T-helper 1 cell treated with Interleukin-12 subunit alpha and Interleukin-12 subunit beta and Interleukin-4 antibody, amounts not matched to agents 30 μg/mL and 1 μg/mL, for 36 hours (primary cell): ENCODE measurements around the gene GBE1.

ENCODE experiments used
- H3K27ac Mint-ChIP-seq: one replicate; pipeline ENCODE4 v1.8.0; 2021; ENCODE audit warnings: mild to moderate bottlenecking, mixed read lengths
- H3K27me3 Mint-ChIP-seq: one replicate; pipeline ENCODE4 v1.8.0; 2021; ENCODE audit warnings: low read depth, mixed read lengths
- H3K36me3 Mint-ChIP-seq: one replicate; pipeline ENCODE4 v1.8.0; 2021; ENCODE audit warnings: low read depth, mixed read lengths
- H3K4me1 Mint-ChIP-seq: one replicate; pipeline ENCODE4 v1.8.0; 2021; ENCODE audit warnings: low read depth, mixed read lengths
- H3K4me3 Mint-ChIP-seq: one replicate; pipeline ENCODE4 v1.8.0; 2021; ENCODE audit warnings: mild to moderate bottlenecking, moderate library complexity, mixed read lengths
- H3K9me3 Mint-ChIP-seq: one replicate; pipeline ENCODE4 v1.8.0; 2021; ENCODE audit warnings: mixed read lengths

GBE1 gene

GRCh38 chr3:81451140-81451539 lies 310.3 kb downstream of the GBE1 start:
- Mint-ChIP-seq H3K4me1 (no peaks in the 10 kb centered on the region), H3K27me3 (no peaks in the 10 kb centered on the region), H3K9me3 (no peaks in the 10 kb centered on the region), H3K36me3 (no peaks in the 10 kb centered on the region), H3K27ac (no peak overlapping the region), H3K4me3 (no peak overlapping the region)

DNA sequence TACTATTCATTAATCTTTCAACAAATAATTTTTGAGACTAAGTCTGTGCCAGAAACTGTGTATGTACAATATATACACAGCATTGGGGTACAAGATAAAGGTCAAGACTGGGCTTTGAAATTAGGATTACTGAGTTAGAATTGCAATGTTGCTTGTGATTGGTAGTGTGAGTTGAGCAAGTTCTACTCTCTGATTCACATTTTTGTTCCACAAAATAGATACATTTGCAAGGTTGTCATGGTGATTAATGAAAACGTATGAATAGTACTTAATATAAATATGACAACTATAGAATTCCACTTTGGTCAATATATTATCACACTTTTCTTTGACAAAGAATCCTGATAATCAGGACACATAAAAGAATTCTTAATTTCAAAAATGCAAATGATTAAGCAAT lies 314.6 kb downstream of the GBE1 start:
- Mint-ChIP-seq H3K27me3 (no peaks in the 10 kb centered on the region), H3K36me3 (no peaks in the 10 kb centered on the region), H3K4me1 (no peaks in the 10 kb centered on the region), H3K4me3 (no peak overlapping the region), H3K27ac (no peak overlapping the region), H3K9me3 (no peaks in the 10 kb centered on the region)

DNA sequence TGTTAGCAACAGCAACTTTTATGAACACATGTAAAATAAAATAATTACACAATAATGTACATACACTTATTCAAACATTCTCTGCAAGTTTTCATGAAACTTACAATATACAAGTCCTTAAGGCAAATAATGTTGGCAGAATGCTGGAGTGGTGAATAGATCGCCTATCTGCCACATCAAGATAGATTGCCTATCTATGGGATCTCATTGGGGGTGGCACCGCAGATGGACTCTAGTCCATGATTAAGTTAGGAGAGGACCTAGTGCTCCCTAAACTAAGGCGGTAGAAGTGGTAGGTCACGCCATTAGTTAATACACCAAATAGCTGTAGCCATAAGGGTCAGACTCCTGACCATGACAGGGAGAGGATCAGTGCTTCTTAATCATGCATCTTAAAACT lies 315.7 kb downstream of the GBE1 start:
- no peak overlapping the region for H3K27ac Mint-ChIP-seq
- H3K36me3 Mint-ChIP-seq: no peaks in the 10 kb centered on the region
- H3K27me3 Mint-ChIP-seq: no peaks in the 10 kb centered on the region
- H3K4me3 Mint-ChIP-seq: no peak overlapping the region
- no peaks in the 10 kb centered on the region for H3K9me3 Mint-ChIP-seq
- H3K4me1 Mint-ChIP-seq: no peaks in the 10 kb centered on the region

GRCh38 chr3:81444817-81445460 lies 316.5 kb downstream of the GBE1 start:
- no peaks in the 10 kb centered on the region for H3K27me3 Mint-ChIP-seq
- H3K4me1 Mint-ChIP-seq: no peaks in the 10 kb centered on the region
- no peaks in the 10 kb centered on the region for H3K36me3 Mint-ChIP-seq
- H3K27ac Mint-ChIP-seq: no peak overlapping the region
- no peak overlapping the region for H3K4me3 Mint-ChIP-seq
- H3K9me3 Mint-ChIP-seq: no peaks in the 10 kb centered on the region

- Mint-ChIP-seq H3K9me3 (no peaks in the 10 kb centered on the region), H3K27me3 (no peaks in the 10 kb centered on the region)
Measured at GRCh38 chr3:81443958-81444357, 317.5 kb downstream of the GBE1 start.

GRCh38 chr3:81443457-81443782 lies 318.0 kb downstream of the GBE1 start:
- Mint-ChIP-seq H3K36me3 (no peaks in the 10 kb centered on the region), H3K27ac (no peak overlapping the region), H3K9me3 (no peaks in the 10 kb centered on the region), H3K4me3 (no peak overlapping the region), H3K4me1 (no peaks in the 10 kb centered on the region), H3K27me3 (no peaks in the 10 kb centered on the region)

More at GRCh38 chr3:81443958-81444357, 317.5 kb downstream of the GBE1 start:
- Mint-ChIP-seq H3K27ac (no peak overlapping the region), H3K4me3 (no peak overlapping the region), H3K4me1 (no peaks in the 10 kb centered on the region), H3K36me3 (no peaks in the 10 kb centered on the region)

DNA sequence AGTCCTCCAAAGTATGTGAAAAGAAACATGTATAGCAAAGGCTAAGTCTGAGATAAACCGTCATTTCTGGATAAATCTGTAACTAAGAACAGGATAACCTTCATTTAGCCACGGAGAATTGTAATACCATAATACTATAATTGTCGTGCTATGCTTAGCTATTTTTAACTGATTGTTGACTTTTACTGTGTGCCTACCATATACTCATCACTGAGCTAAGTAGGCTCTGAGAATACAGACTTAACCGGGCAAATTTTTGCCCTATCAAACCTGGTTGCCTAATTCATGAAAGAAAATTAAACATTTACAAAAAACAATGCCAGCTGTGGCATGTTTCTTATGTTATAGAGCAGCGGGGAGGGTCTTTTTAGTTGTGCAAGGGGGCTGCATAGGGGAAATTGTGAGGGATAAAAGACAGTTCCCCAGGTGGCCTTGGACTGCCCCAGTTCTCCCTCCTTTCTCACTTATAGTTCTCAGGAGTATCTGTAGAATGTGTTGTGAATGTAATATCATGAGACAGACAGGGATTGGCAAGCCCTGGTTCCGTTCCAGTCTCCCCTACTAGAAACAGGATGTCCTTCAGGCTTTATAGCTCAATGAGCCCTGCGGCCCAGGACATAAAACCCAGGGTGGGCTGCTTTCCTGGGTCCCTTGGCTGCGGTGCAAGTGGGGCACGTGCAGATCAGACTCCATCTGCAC lies 318.5 kb downstream of the GBE1 start:
- Mint-ChIP-seq H3K36me3 (no peaks in the 10 kb centered on the region), H3K27ac (no peak overlapping the region), H3K4me3 (no peak overlapping the region), H3K27me3 (no peaks in the 10 kb centered on the region), H3K4me1 (no peaks in the 10 kb centered on the region), H3K9me3 (no peaks in the 10 kb centered on the region)

GRCh38 chr3:81440661-81441060 lies 320.8 kb downstream of the GBE1 start:
- no peak overlapping the region for H3K4me3 Mint-ChIP-seq
- no peaks in the 10 kb centered on the region for H3K36me3 Mint-ChIP-seq
- no peak overlapping the region for H3K27ac Mint-ChIP-seq
- H3K9me3 Mint-ChIP-seq: no peaks in the 10 kb centered on the region
- H3K4me1 Mint-ChIP-seq: no peaks in the 10 kb centered on the region
- no peaks in the 10 kb centered on the region for H3K27me3 Mint-ChIP-seq
